SH-SY5Y (cell line): Measurements from ENCODE around the gene CHSY3.

Experiments used
- GATA2 ChIP-seq: IDR thresholded peaks from 2 replicates; pipeline ENCODE4 v1.6.1; 2011; ENCODE audit warnings: mild to moderate bottlenecking, low read depth, low read length
- GATA3 ChIP-seq: IDR thresholded peaks from 2 replicates; pipeline ENCODE4 v1.6.1; 2011; ENCODE audit warnings: low read depth, mild to moderate bottlenecking, low read length, moderate library complexity

The CHSY3 gene

DNA sequence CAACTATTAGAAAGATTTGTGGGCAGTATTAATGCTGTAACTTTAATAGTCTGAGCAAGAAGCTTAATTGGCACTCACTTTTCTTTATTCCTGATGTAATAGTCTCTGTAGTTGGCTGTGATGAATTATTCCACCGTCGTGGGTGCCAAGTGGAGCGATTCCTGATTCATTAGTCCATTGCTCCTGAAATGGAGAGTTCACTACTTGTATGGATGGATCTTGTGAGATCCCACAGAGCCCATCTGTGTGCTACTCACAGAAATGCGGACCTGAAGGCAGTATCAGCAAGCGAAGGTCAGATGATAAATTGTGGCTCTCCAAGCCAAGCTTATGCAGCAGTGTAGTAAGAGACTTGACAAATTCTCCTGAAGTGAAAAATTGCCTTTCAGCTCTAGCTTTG lies 212.2 kb downstream of the CHSY3 start:
- TF ChIP-seq GATA2: no peak
- TF ChIP-seq GATA3: no peak

DNA sequence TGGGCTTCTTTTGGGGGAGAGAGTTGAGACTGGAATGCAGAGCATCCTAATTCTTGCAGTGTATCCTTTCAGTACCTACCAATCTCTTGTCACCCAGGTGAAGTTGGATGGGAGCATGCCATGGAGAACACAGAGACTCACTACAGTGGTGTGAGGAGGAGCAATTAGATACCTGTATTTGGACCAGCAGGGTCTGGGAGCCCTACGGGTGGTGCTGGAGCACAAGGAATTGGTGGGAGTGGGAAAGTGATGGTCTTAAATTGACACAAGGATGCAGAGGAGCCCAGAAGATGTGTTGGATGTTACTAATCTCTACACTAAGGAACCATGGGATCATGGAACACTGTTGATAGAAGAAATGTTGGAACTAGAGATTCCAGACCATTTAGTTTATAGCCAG lies 212.7 kb downstream of the CHSY3 start:
- TF ChIP-seq GATA2 (no peak), GATA3 (no peak)

- TF ChIP-seq GATA2 (no peak), GATA3 (no peak)
These were observed 222.5 kb downstream of the CHSY3 start for GRCh38 chr5:130126746-130127145.

DNA sequence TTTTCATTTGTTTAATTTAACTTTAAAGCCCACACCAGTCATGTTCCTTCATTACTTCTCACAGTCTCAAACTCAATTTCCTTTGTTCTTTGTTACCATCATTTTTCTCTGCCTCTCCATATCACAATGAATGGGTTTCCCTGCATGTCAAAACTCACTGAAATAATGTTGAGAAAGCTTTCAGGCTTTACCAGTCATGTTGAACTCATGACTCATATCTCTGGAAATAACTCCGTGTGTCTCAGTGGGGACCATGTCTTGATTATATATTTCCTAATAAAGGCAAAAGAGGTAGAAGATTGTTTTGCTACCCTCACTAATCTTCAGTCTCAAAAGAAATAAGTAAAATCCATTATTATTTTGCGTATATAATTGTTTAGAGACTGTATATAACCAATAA lies 231.2 kb downstream of the CHSY3 start:
- TF ChIP-seq GATA2: no peak
- no peak for TF ChIP-seq GATA3

- TF ChIP-seq GATA3 (no peak), GATA2 (no peak)
These were observed 232.0 kb downstream of the CHSY3 start for GRCh38 chr5:130136300-130136699.

DNA sequence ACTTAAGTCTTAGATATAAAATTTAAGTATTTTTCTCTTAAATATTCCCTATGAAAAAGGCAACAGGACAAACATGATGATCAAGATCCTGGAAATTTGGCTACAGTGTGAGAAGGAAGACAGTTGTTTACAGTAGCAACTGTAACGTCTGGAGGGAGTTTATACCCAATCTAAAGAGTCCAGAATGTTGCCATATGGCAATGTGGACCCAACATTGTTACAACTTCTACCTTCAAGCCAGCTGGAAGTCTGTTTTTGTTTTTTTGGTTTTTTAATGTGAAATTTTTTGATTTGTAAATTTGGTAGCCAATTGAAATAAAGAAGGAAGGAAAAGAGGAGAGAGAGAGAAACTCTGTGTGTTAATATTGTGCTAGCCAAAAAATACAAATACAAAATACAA lies 233.4 kb downstream of the CHSY3 start:
- TF ChIP-seq GATA2: no peak
- TF ChIP-seq GATA3: no peak

DNA sequence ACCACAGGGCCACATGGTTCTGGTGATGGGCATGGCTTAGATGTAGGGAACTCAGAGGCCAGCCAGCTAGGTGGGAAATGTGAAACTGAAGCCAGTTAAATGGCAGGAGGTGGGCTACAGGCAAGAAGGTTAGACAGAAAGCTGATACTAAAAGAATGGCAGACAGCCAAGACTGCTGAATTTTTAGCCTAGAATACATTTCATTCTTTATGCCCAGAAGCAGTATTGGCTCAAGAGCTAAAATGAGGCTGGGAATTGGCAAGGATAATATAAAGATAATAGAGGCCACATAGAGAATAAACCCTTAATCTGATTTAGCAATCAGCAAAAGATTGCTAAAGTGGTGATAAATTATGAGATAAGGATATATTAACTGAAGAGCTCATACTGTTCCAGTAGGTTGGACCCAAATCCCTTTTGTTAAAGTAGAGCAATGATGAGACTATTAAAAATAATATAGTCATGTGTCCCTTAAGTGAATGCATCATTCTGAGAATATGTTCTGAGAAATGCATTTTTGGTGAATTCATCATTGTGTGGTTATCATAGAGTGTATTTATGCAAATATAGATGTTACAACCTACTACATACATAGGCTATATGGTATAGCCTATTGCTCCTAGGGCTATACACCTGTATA lies 234.3 kb downstream of the CHSY3 start:
- no peak for TF ChIP-seq GATA2
- TF ChIP-seq GATA3: no peak

DNA sequence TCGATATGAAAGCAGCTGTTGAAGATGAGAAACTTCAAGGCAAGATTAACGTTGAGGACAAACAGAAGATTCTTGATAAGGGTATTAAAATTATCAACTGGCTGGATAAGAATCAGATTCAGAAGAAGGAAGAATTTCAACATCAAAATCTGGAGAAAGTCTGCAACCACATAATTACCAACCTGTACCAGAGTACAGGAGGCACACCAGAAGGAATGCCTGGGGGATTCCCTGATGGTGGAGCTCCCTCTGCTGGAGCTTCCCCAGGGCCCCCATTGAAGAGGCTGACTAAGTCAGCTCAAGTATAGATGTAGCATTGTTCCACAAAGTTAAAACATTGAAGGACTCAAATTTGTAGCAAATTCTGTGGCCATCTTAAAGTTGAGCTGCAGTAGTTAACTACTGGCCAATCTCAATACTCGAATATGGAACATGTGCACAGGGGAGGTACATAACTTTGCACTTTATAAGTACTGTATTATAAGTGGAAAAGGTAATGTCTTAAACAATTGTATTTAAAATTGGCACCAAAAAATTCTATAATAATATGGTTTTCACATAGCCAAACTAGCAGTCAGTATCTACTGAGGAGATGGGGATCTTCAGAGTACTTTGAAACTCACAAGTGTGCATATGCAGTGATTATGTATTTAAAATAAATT lies 237.5 kb downstream of the CHSY3 start:
- TF ChIP-seq GATA3 (no peak), GATA2 (no peak)

- TF ChIP-seq GATA3 (no peak), GATA2 (no peak)
These were observed 247.0 kb downstream of the CHSY3 start for GRCh38 chr5:130151239-130151638.

DNA sequence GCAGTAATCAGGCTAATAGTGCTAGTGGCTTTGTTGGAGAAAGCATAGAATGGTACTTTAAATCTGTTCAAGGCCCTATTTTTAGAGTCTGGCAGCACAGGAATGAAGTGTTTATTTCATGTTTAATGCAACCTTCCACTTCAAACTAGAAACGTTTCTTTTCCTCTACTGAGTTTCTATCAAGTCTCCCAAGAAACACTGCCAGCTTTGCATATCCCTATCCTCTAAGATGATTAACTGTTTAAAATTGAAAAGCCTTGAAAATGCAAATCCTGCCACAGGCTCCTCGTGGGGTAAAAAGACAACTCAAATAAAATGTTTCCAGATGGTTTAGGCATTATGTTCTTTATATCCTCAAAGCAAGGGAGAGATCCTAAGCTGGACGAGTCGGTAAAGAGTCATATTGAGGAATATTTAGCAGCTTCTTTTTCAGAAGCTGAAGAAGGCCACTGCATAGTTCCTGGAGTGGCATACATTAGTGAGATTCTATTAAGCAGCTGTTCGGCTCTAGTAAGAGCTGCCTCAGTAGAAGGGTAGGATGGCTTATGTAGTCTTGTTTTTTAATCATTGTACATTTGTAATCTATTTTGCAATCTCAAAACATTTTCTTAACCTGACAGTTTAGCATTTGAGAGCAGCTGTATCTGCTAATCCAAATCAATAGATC lies 251.2 kb downstream of the CHSY3 start:
- TF ChIP-seq GATA2: no peak
- TF ChIP-seq GATA3: no peak

- TF ChIP-seq GATA2 (no peak), GATA3 (no peak)
These were observed 253.8 kb downstream of the CHSY3 start for GRCh38 chr5:130158036-130158435.

GRCh38 chr5:130159968-130160367 lies 255.7 kb downstream of the CHSY3 start:
- TF ChIP-seq GATA2: no peak
- TF ChIP-seq GATA3: no peak

DNA sequence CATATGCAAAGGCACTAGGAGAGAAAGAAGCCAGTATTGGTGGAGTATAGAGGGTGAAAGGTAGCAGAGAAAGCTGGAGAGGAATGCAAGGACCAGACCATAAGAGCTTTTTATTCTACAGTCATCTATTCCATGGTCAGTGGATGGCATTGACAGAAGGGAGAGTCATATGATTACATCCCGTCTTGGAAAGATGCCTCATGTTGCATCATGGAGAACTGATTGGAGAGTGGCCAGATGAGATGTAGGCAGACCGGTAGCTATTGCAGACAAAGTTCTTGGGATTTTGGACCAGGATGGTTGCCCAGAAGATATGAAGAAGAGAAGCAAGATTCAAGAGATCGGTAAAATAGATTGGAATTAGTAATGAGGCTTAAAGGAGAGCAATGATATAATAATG lies 260.7 kb downstream of the CHSY3 start:
- TF ChIP-seq GATA2 (no peak), GATA3 (no peak)

- TF ChIP-seq GATA3: no peak
- TF ChIP-seq GATA2: no peak
These were observed 262.7 kb downstream of the CHSY3 start for GRCh38 chr5:130166839-130167490.

- TF ChIP-seq GATA3: no peak
These were observed 263.9 kb downstream of the CHSY3 start for GRCh38 chr5:130168211-130168610.

- TF ChIP-seq GATA3: no peak
- no peak for TF ChIP-seq GATA2
These were observed 267.4 kb downstream of the CHSY3 start for GRCh38 chr5:130171699-130172098.
